ENCODE data around the gene DARS1.

Gene DARS1

DNA sequence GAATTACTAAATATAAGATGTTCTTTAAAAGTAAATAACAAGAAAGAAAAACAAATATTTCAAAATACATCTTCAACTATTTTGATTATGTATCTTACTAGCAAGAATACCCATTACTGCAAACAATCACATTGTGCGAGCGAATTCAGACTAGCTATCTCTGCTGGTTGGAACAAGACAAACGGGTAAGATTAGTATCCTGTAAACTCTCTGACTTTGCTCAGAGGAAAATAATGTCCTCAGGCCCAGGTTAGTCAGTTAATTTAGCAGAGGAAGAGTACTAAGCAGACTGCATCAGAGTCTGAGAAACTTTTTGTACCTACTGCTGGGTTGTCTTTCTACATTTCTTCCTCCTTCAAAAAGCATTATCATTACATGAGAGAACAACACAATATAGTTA, 58.8 kb downstream of the DARS1 start:
- in situ Hi-C loops (cut with MboI; ENCODE audit: low pct_unique_long_range_greater_than_20kb, low sequenced_read_pairs, unreplicated experiment) = no loop called here
- TF ChIP-seq, protein P1, sequence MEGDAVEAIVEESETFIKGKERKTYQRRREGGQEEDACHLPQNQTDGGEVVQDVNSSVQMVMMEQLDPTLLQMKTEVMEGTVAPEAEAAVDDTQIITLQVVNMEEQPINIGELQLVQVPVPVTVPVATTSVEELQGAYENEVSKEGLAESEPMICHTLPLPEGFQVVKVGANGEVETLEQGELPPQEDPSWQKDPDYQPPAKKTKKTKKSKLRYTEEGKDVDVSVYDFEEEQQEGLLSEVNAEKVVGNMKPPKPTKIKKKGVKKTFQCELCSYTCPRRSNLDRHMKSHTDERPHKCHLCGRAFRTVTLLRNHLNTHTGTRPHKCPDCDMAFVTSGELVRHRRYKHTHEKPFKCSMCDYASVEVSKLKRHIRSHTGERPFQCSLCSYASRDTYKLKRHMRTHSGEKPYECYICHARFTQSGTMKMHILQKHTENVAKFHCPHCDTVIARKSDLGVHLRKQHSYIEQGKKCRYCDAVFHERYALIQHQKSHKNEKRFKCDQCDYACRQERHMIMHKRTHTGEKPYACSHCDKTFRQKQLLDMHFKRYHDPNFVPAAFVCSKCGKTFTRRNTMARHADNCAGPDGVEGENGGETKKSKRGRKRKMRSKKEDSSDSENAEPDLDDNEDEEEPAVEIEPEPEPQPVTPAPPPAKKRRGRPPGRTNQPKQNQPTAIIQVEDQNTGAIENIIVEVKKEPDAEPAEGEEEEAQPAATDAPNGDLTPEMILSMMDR (IDR thresholded peaks at IDR 0.05; ENCODE audit: extremely low read depth, insufficient read depth, missing control alignments) = no peak
- DNase-seq (ENCODE audit: low spot score) = no peak

DNA sequence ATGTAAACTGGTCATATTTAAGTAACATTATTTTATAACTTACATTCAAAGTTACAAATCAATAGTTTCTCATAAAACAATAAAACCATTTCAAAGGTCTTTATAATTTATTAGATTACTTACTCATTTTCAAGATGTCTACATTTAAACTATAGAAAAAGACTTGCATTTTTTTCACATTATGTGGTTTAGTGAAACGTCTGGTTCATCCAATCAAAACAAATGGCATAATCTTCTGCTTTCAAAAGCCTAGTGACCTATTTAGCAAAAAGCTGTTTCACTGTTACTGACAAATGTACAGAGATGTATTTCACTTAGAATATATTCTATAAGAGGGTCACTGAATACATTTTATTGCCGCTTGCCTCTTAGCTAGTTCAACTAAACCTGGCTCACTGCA, 59.9 kb downstream of the DARS1 start:
- in situ Hi-C loops (cut with MboI; ENCODE audit: low pct_unique_long_range_greater_than_20kb, low sequenced_read_pairs, unreplicated experiment) = no loop called here
- TF ChIP-seq, protein P1 (IDR thresholded peaks at IDR 0.05; ENCODE audit: extremely low read depth, insufficient read depth, missing control alignments) = no peak
- DNase-seq (ENCODE audit: low spot score) = no peak

DNA sequence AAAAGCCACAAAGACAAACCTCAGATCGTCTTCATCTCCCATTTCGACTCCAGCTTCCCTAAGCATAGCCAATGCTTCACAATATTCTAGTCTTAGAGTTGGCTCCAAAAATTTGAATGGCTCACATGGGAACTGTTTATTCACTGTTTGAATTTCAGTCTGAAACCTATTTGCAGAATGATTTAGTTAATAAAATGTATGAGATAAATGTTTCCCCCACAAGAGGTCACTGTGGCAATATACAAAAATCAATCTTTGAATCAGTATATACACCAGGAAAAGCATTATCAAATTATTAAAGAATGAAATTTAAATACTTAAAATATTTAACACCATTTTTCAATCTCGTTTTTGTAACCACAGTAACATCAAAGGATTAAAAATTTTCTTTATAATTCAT, 69.2 kb downstream of the DARS1 start:
- in situ Hi-C loops (cut with MboI; ENCODE audit: low pct_unique_long_range_greater_than_20kb, low sequenced_read_pairs, unreplicated experiment) = loop anchor here (5.0 to 25.0 kb wide), 2 partner anchors 196 to 466 kb away; partner anchors contain the start of gene CXCR4
- TF ChIP-seq, protein P1 (IDR thresholded peaks at IDR 0.05; ENCODE audit: extremely low read depth, insufficient read depth, missing control alignments) = peak; percentile 34
- no peak for DNase-seq (ENCODE audit: low spot score)

DNA sequence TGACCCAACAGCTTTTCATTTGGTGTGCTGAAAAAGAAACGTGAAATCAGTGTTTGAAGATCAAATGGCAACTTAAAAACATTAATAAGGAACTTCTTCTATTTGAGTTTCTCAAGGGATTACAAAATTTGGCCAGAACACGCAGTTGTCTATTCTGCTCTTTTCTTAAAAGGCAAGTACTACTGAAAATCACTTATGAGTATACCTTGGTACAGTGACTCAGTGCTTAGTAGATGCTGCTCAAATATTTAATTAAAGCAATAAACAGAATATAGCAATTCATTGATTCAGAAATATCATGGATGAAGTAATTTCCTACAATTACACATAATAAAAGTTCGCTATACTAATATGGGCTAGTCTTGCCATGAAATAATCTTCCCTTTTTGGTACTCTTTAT, 70.9 kb downstream of the DARS1 start:
- in situ Hi-C loops (cut with MboI; ENCODE audit: low pct_unique_long_range_greater_than_20kb, low sequenced_read_pairs, unreplicated experiment) = loop anchor here (25.0 kb wide), 1 partner anchor 198 kb away; the partner anchor contains the start of gene CXCR4
- DNase-seq (ENCODE audit: low spot score) = no peak
- TF ChIP-seq, protein P1 (IDR thresholded peaks at IDR 0.05; ENCODE audit: extremely low read depth, insufficient read depth, missing control alignments) = no peak

DNA sequence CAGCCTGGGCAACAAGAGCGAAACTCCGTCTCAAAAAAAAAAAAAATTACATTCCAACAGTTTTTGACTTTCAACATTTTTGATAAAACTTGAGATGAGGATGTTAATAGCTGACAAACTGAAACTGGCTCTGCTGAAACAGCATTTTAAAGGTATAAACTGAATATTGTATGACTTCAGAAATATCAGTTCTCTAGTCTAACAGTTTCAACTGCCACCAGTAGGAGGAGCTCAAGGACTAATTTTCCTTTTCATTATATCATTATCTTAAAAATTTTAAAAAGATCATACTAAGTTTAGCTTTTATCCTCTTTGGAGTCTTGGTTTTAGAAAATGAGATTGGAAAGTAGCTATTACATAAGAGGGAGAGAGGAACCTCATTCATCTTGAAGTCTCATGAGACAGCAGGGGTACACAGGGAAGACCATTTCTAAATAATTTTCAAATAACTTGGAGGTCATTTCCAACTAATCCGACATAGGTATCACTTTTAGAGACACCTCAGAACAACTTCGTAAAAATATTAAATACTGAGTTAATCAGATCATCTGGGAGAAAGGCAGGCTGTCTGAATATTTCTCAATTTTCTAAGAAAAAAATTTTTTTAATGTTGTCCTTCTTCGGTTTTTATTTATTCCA, 71.6 kb downstream of the DARS1 start:
- peak; percentile 41 for DNase-seq (ENCODE audit: low spot score)
- in situ Hi-C loops (cut with MboI; ENCODE audit: low pct_unique_long_range_greater_than_20kb, low sequenced_read_pairs, unreplicated experiment) = loop anchor here (25.0 kb wide), 1 partner anchor 198 kb away; the partner anchor contains the start of gene CXCR4
- TF ChIP-seq, protein P1 (IDR thresholded peaks at IDR 0.05; ENCODE audit: extremely low read depth, insufficient read depth, missing control alignments) = peak; percentile 70

DNA sequence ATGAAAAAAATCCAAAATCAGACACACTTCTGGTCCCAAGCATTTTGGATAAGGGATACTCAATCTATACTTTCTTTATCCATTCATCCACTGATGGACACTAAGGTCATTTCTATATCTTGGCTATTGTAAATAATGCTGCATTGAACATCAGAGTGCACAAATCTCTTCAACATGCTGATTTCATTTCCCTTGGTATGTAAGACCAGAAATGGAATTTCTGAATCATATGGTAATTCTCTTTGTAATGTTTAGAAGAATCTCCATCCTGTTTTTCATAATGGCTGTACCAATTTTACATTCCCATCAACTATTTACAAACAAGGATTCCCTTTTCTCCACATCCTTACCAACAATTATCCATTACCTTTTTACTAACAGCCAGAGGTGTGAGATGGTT, 75.5 kb downstream of the DARS1 start:
- DNase-seq (ENCODE audit: low spot score) = no peak
- TF ChIP-seq, protein P1 (IDR thresholded peaks at IDR 0.05; ENCODE audit: extremely low read depth, insufficient read depth, missing control alignments) = no peak
- in situ Hi-C loops (cut with MboI; ENCODE audit: low pct_unique_long_range_greater_than_20kb, low sequenced_read_pairs, unreplicated experiment) = loop anchor here (25.0 kb wide), 1 partner anchor 202 kb away; the partner anchor contains the start of gene CXCR4
